DND-41 (cell line): ENCODE data around the gene DIP2B.

Experiments
- CTCF ChIP-seq: IDR thresholded peaks from 2 replicates; pipeline ENCODE4 v1.5.1; 2012; ENCODE audit warnings: borderline replicate concordance, low read length, moderate library complexity, mild to moderate bottlenecking; ENCODE audit not compliant: poor library complexity, severe bottlenecking; ENCODE audit errors: extremely low read depth
- EZH2 ChIP-seq: IDR thresholded peaks from 3 replicates; pipeline ENCODE4 v1.6.1; 2012; ENCODE audit warnings: borderline replicate concordance, low read depth, mild to moderate bottlenecking, moderate library complexity, low read length, inconsistent platforms; ENCODE audit not compliant: severe bottlenecking

- TF ChIP-seq EZH2: no peak
- peak; percentile 97 for TF ChIP-seq CTCF
Measured at GRCh38 chr12:50504798-50505674, at the start of gene DIP2B.
